LNCAP (cell line): ENCODE results near the gene SCN8A.

Source experiments
- CTCF ChIP-seq: fragments of 450-650 bp; IDR thresholded peaks from 2 replicates; pipeline ENCODE4 v1.5.1; 2017; ENCODE audit warnings: mild to moderate bottlenecking

Gene SCN8A

GRCh38 chr12:51759695-51760094 is 168.7 kb downstream of the SCN8A start:
- no peak for TF ChIP-seq CTCF

- no peak for TF ChIP-seq CTCF
These were observed 169.2 kb downstream of the SCN8A start for GRCh38 chr12:51760231-51760630.

- no peak for TF ChIP-seq CTCF
These were observed 172.7 kb downstream of the SCN8A start for GRCh38 chr12:51763743-51764142.

- no peak for TF ChIP-seq CTCF
These were observed 175.1 kb downstream of the SCN8A start for GRCh38 chr12:51766067-51766676.

- no peak for TF ChIP-seq CTCF
These were observed 180.0 kb downstream of the SCN8A start for GRCh38 chr12:51771008-51771407.

- no peak for TF ChIP-seq CTCF
These were observed 182.3 kb downstream of the SCN8A start for GRCh38 chr12:51773145-51773869.

- no peak for TF ChIP-seq CTCF
These were observed 183.9 kb downstream of the SCN8A start for GRCh38 chr12:51774933-51775332.
